ENCODE measurements around the gene NOP14.
"Not testable (repeated sequence)": the region's sequence is repeated elsewhere in the genome, so short reads cannot be mapped to it uniquely, and the experiment has no call there.

Gene NOP14

DNA sequence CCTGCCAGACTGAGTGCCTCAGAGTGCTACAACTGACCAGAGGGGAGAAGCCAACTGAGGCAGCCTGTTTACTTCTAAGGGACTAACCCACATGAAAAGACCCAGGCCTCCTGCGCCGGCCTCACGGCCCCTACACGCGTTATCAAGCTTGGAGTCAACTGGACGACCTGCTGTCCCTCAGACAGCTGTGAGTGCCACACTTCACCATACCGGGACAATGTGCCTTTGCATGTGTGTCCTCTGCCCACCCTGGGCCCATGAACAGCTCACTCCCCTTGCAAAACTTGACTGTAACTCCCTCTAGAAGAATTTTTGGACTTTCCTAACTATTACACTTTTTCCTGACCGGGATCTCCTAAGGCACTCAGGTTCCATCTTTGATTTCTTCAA, 1.8 kb downstream of the NOP14 start:
- DNase-seq = no peak

- DNase-seq = not testable (repeated sequence)
Observed at GRCh38 chr4:2960450-2960849, 2.8 kb downstream of the NOP14 start.

DNA sequence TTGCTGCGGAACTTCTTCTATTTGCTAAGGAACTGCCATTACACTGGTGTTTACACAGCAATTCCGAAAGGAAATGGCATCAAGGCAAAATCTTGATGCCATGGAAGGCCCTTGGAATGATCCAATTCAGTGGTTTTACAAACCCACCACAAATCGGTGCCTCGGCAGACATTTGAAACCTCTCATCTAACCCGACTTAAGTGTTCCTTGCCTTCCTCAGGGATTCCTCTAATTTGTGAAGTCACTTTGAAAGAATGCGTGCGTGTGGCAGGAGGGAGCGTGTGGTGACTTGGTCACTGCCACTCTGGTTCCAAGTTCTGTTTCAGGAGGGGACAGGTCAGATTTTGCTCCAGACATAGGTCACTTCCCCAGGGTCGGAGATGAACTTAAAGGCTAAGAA, 4.8 kb downstream of the NOP14 start:
- DNase-seq = no peak

- not testable (repeated sequence) for DNase-seq
Observed at GRCh38 chr4:2955186-2956044, 7.8 kb downstream of the NOP14 start.

- no peak for DNase-seq
Observed at GRCh38 chr4:2954358-2955185, 8.6 kb downstream of the NOP14 start.

DNA sequence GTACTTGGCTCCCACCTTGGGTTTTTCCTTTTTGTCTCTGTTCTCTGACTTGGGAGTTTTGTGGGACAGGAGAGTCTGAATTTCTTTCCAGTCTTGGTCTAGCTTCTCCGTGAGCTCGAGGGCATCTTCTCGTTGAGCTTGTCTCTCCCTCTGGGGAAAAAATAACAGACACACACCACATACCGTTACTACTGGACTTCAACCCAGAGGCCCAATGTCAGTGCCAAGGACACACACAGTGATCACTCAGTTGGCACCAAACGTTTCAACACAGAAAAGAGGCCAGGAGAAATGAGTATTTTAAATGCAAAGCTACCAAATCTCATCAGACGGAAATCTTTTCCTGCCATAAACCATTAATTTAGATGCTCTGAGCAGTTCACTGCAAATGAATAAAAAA, 9.7 kb downstream of the NOP14 start:
- DNase-seq = no peak

GRCh38 chr4:2950221-2950989, 12.8 kb downstream of the NOP14 start:
- no peak for DNase-seq

DNA sequence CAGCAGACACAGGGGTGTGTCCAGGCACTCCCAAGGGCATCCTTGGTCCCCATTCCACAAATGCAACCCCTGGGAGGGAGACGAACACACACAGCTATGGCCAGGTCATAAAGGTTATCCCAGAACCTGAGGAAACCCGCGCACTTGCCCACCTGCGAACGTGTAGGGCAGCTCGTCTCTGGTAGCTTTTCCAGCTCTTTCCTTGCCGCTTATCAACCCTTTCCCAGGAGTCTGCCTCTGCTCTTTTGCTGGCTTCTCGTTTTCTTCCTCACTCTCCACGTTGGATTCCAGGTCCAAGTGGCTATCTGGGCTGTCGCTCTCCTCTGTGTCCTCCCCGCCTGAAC, 13.5 kb downstream of the NOP14 start:
- no peak for DNase-seq

GRCh38 chr4:2948895-2949781, 14.1 kb downstream of the NOP14 start:
- peak; percentile 23 for DNase-seq

DNA sequence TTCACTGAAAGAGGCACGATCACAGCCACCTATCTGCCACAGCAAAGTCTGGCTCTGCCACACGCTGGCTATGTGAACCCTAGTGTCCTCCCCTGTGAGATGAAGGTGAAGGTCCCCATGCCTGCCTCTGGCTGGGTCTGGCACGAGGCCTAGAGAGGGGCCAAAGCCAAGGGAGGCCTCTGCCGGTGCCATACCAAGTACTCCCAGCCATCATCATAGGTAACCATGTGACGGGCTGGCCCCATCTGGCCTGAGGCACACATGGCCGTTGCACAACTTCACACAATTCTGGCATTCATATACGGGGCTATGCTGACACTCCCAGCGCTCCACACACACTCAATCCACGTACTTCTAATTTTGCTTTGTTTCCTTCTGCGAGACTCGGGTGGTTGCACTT, 15.3 kb downstream of the NOP14 start:
- DNase-seq = no peak

GRCh38 chr4:2946812-2947600, 16.2 kb downstream of the NOP14 start:
- no peak for DNase-seq

GRCh38 chr4:2945619-2946604, 17.3 kb downstream of the NOP14 start:
- DNase-seq = not testable (repeated sequence)

DNA sequence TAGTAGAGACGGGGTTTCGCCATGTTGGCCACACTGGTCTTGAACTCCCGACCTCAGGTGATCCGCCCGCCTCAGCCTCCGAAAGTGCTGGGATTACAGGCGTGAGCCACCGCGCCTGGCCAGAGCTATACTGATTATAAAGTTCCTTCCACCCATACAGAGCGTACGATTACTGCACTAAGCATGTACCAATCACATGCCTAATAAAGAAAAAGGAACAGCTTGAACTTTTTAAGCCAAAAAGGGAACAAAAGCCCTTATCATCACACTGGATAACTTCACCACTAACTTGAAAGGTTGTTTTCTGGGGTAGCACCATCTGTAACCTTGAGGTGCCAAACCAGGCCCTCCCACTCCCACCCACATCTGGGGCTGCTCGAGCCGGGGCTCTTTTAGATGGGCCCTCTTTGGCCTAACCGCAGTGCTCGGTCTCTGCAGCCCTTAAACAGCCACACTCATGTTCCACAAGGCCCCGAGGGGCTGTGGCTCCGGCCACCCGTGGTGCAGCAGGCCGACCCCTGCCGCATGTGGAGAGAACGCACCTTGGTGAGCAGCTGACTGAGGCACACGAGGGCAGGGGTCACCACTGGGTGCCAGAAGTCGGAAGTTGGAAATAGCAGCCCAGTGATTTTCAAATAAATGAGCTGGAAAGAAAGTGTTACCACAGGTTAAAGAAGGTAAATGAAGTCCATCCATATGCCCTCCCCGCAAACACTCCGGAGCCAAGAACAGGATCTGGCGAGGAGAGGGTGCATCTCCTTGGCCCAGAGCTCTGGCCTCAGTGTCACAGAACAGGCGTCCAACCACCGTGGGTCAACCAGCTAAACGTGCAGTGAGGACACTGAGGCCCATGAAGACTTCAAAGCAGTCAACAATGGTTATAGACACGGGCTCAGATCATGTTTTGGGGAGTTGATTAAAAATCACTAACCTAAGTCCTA, 18.4 kb downstream of the NOP14 start:
- DNase-seq = no peak

DNA sequence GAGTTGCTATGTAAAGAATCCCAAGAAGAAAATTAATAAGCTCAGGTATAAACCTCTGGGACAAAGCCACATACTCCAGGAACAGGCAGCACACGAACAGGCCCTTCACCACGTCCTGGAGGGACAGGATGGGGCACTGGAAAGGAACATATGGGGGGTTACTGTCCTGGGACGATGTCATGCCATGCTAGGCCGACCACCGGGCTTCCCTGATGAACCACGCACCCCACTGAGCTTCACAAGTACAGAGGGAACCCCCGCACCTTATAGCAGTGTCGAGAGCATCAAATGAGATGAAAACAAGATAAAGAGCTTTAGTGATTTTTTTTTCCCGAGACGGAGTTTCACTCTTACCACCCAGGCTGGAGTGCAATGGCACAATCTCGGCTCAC, 19.1 kb downstream of the NOP14 start:
- DNase-seq = no peak

GRCh38 chr4:2943364-2944090, 19.7 kb downstream of the NOP14 start:
- no peak for DNase-seq

DNA sequence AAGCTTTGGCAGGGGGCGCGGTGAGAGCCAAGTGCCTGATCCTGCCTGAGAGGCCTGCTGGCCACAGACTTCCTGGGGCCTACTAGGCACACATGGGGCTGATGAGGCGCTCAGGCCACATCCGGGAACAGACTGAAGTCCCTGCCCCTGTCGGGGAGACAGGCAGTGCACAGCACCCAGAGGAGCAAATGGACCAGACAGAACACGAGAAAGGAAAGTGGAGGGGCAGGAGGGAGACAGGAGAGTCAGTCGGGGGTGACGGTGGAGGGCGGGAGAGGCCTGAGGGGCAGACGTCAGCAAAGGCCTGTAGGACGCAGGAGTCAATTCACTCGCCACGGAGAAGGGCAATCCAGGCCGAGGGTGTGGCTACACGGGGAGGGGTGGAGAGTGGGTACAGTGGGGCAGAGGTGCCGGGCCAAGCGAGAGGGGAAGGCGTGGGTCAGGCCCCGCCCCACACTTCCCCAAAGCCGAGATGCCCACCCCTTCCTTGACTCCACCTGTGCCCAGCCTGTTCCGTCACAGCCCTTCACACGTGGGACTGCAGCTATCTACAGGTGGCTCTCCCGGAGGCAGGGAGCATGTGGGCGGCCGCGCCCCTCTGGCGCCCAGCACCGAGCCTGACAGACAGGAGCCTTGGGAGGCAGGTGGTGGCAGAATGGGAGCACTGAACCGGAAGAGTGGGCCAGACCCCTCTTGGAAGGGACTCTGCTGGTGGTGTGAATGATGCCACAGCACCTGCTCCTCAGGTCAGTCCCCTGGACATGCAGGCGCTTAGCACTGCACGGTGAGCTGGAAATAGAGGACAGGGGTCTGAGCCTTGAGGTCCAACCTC, 20.5 kb downstream of the NOP14 start:
- DNase-seq = no peak

- DNase-seq = no peak
Observed at GRCh38 chr4:2942037-2942531, 21.1 kb downstream of the NOP14 start.
